BJ (cell line): Measurements from ENCODE around the gene MAP6. TPM values are rescaled to one million over a fixed set of nuclear protein-coding genes. Genes with fewer than 3 reads are reported as not detected.

Experiments used
- CTCF ChIA-PET: fragments of 350-600 bp; formaldehyde crosslinking; extraction: SDS; loops from one replicate; lab custom pipeline; 2021; ENCODE audit warnings: antibody characterized with exemption, inconsistent platforms; lab: Yijun Ruan, JAX
- POLR2A ChIA-PET: fragments of 300-600 bp; sonication (Branson Sonifier 250); formaldehyde crosslinking; extraction: SDS; loops from one replicate; lab custom pipeline; 2021; ENCODE audit warnings: antibody characterized with exemption; lab: Charles Lee
- DNase-seq: peaks from one replicate; pipeline ENCODE4 v3.0.0-alpha.2; 2011; ENCODE audit warnings: low read depth
- H3K27me3 ChIP-seq: 2 replicates; pipeline ENCODE4 v1.6.0; 2011; ENCODE audit warnings: low read length; ENCODE audit not compliant: control insufficient read depth, insufficient read depth
- H3K36me3 ChIP-seq: 2 replicates; pipeline ENCODE4 v1.5.1; 2011; ENCODE audit warnings: low read length; ENCODE audit not compliant: control insufficient read depth, insufficient read depth
- H3K4me3 ChIP-seq: 2 replicates; pipeline ENCODE4 v1.5.1; 2011; ENCODE audit warnings: low read depth, mild to moderate bottlenecking, control low read depth, low read length
- polyA plus RNA-seq: library from polyadenylated mRNA; depleted of rRNA; stranded (reverse); fragments of >200 nt; gene quantifications from 2 replicates; pipeline ENCODE4 v1.2.3, GENCODE V29; 2011
- TF ChIP-seq, protein P1 (sequence below): IDR thresholded peaks from 2 replicates; pipeline ENCODE4 v1.5.1; 2011; ENCODE audit warnings: low read depth, mild to moderate bottlenecking, control low read depth, inconsistent platforms, low read length, moderate library complexity; ENCODE audit not compliant: insufficient read depth

MAP6 gene
- polyA plus RNA-seq, 1 experiment, result 12.3 TPM

DNA sequence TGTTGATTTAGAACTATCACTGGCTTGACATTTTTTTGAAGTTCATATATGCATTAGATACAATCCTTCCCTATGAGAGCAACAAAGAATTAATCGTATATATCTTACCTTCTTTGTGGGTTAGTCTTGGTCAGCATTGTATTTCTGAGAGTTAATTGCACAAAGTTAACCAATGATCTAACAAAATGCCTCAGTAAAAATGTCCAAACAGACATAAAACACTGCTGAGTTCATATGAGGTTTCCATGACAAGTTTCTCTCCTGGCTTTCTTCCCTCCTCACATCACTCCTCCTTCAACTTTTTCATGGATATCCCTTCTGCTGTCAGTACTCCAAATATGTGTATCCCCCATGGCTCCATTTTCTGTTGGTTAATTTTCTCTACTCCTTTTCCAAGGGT, 9.0 kb downstream of the MAP6 start:
- no peaks in the 10 kb centered on the region for H3K27me3 ChIP-seq
- ChIA-PET CTCF (interaction anchor here (1.0 kb wide), 1 partner anchor 85 kb away, joined by 3 read pairs; no protein-coding TSS in a partner anchor), POLR2A (no interaction called here)
- no peaks in the 10 kb centered on the region for H3K36me3 ChIP-seq
- TF ChIP-seq, protein P1, sequence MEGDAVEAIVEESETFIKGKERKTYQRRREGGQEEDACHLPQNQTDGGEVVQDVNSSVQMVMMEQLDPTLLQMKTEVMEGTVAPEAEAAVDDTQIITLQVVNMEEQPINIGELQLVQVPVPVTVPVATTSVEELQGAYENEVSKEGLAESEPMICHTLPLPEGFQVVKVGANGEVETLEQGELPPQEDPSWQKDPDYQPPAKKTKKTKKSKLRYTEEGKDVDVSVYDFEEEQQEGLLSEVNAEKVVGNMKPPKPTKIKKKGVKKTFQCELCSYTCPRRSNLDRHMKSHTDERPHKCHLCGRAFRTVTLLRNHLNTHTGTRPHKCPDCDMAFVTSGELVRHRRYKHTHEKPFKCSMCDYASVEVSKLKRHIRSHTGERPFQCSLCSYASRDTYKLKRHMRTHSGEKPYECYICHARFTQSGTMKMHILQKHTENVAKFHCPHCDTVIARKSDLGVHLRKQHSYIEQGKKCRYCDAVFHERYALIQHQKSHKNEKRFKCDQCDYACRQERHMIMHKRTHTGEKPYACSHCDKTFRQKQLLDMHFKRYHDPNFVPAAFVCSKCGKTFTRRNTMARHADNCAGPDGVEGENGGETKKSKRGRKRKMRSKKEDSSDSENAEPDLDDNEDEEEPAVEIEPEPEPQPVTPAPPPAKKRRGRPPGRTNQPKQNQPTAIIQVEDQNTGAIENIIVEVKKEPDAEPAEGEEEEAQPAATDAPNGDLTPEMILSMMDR, result no peak
- no peak for DNase-seq
- no peak overlapping the region for H3K4me3 ChIP-seq

DNA sequence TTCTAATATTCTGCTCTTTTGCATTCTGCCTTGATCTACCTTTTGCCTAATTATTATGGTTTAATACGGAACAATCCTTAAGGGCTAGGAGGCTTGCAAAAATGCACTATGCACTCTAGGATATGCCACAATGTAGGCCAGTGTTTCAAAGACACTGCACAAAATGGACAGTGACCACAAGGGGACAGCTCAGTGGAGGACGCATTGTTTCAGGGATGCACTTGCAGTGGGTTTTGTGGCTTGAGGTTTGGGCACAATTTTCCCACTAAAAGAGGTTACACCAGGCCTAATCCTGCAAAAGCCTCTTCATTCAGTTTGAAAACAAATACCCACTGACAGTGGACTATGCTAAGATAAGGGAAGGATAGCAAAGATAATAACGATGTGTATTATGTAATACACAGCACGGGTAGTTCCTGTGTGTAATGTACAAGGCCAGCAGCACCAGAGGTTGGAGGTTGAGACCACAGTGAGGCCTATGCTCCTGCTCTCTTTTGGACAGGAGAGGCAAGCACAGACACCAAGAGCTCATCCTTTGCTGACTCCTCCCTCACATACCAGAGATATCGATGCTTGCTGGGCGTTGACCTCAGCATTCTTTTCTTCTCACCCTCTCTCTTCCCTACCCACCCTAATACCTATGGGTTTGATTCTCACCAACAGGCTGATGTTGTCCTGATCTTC, 12.7 kb downstream of the MAP6 start:
- H3K4me3 ChIP-seq, result no peak overlapping the region
- H3K27me3 ChIP-seq, result no peaks in the 10 kb centered on the region
- no peak for DNase-seq
- TF ChIP-seq, protein P1, result no peak
- CTCF ChIA-PET, result interaction anchor here (1.1 kb wide), 1 partner anchor 10 kb away, joined by 3 read pairs; no protein-coding TSS in a partner anchor
- no peaks in the 10 kb centered on the region for H3K36me3 ChIP-seq
- POLR2A ChIA-PET, result interaction anchor here (0.6 to 0.9 kb wide), 4 partner anchors 8 to 1506 kb away, joined by 3 to 10 read pairs (median 3); partner anchors contain the start of gene MAP6

DNA sequence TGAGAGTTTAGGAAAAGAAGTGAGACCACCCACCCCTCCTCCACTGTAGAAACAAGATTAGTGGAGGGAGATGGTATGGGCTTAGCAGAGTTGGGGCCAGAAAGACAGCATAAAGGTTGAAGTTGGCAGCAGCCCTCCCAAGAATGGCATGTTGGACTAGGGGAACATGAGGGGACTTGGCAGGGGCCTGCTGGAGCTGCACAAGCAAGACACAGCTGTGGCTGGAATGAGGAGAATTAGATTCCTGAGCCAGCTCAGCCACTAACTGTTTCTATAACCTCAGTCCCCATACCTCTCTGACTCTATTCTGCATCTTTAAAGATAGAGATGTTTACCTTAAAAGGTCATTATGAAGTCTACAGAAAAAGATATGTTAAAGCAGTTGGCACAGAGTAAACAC, 13.2 kb downstream of the MAP6 start:
- no peak for DNase-seq
- H3K36me3 ChIP-seq, result no peaks in the 10 kb centered on the region
- ChIA-PET POLR2A (interaction anchor here (0.6 to 0.9 kb wide), 2 partner anchors 9 to 1505 kb away, joined by 3 to 10 read pairs; no protein-coding TSS in a partner anchor), CTCF (no interaction called here)
- H3K4me3 ChIP-seq, result no peak overlapping the region
- no peaks in the 10 kb centered on the region for H3K27me3 ChIP-seq
- TF ChIP-seq, protein P1, result no peak

DNA sequence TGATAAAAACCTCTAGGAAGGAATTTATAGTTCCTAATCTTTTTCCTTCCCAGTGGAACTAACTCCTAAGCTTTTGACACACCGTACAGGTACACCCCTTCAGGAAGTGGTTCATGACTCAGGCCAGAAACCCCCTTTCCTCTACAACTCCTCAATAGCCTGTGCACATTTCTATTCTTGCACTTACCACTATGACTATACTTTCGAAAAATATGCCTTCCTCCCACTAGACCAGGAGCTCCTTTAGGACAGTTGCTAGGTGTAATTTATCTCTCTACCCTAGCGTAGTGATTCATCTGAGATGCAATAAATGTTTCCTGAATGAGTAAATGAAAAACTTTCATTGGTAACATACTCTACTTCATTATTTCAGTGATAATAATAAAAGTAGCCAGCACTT, 14.5 kb downstream of the MAP6 start:
- ChIA-PET CTCF (interaction anchor here (0.7 to 1.5 kb wide), 3 partner anchors 12 to 96 kb away, joined by 3 to 4 read pairs (median 3); no protein-coding TSS in a partner anchor), POLR2A (interaction anchor here (1.5 kb wide), 1 partner anchor 92 kb away, joined by 3 read pairs; the partner anchor contains the start of gene SERPINH1)
- Histone ChIP-seq H3K27me3 (no peaks in the 10 kb centered on the region), H3K4me3 (no peak overlapping the region), H3K36me3 (no peaks in the 10 kb centered on the region)
- DNase-seq, result peak; percentile 61
- TF ChIP-seq, protein P1, result no peak

DNA sequence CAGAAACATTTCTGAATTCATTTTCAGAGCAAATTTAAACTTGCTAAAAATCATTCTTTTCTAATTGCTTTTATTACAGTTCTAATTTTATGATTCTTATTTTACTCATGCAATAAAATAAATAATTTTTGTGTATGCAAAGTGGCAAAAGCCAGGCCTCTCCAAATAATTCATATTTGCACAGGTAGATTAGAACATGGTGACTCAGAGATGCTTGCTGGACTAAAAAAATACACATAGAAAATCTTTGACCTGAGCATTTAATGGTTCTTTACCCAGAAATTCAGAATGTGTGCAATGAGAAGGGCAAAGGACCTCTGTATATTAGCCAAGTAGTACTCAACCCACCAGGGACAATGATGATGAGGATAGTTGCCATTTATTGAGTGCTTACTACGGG, 15.3 kb downstream of the MAP6 start:
- no peak for DNase-seq
- H3K4me3 ChIP-seq, result no peak overlapping the region
- no peaks in the 10 kb centered on the region for H3K36me3 ChIP-seq
- ChIA-PET CTCF (interaction anchor here (1.5 kb wide), 1 partner anchor 95 kb away, joined by 4 read pairs; no protein-coding TSS in a partner anchor), POLR2A (interaction anchor here (1.5 kb wide), 1 partner anchor 91 kb away, joined by 3 read pairs; the partner anchor contains the start of gene SERPINH1)
- TF ChIP-seq, protein P1, result no peak
- no peaks in the 10 kb centered on the region for H3K27me3 ChIP-seq
